WERI-Rb-1 (cell line): ENCODE results near the gene SNAP91.

Experiments used
- DNase-seq: peaks from one replicate; pipeline ENCODE4 v3.0.0-alpha.2; 2020
- H3K27ac ChIP-seq: fragments of 250-450 bp; sonication (Bioruptor Pico); 2 replicates; pipeline ENCODE4 v1.5.1; 2020; ENCODE audit warnings: mild to moderate bottlenecking, moderate library complexity
- H3K27me3 ChIP-seq: fragments of 250-450 bp; sonication (Bioruptor Pico); 2 replicates; pipeline ENCODE4 v1.5.1; 2021; ENCODE audit warnings: mild to moderate bottlenecking, low read depth, moderate library complexity; ENCODE audit not compliant: insufficient read depth, severe bottlenecking
- H3K36me3 ChIP-seq: fragments of 250-450 bp; sonication (Bioruptor Pico); 2 replicates; pipeline ENCODE4 v1.5.1; 2020; ENCODE audit warnings: mild to moderate bottlenecking, moderate library complexity
- H3K4me3 ChIP-seq: 2 replicates; pipeline ENCODE4 v1.5.1; 2011; ENCODE audit warnings: low read depth, mild to moderate bottlenecking, control low read depth, low read length
- H3K9me3 ChIP-seq: fragments of 250-450 bp; sonication (Bioruptor Pico); 2 replicates; pipeline ENCODE4 v1.5.1; 2021; ENCODE audit warnings: mild to moderate bottlenecking, moderate library complexity; ENCODE audit not compliant: severe bottlenecking
- TF ChIP-seq, protein P1 (sequence below): IDR thresholded peaks from 2 replicates; pipeline ENCODE4 v1.5.1; 2011; ENCODE audit warnings: low read depth, mild to moderate bottlenecking, control low read depth, inconsistent platforms, low read length

Gene SNAP91

DNA sequence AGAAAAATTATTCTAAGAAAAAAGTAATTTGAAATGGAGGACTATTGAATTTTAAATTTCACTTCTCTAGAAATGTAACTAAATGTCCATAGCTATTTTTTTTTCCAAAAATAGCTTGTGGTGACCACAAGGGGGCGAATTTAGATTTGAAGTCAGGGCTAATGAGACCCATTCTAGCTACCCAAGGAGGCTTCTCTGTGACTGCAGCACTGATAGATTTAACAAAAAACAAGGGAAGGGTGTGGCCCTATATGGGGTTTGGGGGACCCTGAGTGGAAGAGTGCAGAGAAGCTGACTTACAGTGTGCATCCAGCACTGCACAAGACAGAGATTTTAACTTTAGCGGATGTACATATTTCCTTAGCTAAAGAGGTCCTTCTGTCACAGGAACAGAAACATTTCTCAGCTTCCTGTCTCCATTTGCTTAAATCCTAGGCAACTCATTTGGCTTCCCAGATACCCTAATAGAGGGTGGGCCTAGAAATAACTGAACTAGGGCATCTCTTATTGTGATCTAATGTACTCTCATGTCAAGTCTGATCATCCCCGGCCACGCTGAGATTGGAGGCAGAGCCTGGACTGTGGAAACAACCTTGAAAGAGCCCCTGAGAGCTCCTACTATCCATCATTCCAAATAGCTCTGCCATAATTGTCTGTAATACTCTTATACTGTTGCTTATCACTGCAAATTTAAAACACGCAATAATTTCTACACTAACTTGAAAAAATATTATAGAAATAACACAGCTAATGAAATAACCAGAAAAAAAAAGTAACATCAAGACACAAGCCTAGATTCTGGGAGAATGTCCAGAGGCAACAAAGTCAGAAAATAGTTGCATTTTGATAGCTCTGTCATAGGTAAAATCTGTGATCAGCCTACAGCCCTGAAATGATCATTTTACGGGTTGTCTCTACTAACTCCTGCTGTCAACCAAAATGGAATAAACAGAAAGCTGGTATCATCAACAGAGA is 93.6 kb downstream of the SNAP91 start:
- DNase-seq, result no peak
- TF ChIP-seq, protein P1, sequence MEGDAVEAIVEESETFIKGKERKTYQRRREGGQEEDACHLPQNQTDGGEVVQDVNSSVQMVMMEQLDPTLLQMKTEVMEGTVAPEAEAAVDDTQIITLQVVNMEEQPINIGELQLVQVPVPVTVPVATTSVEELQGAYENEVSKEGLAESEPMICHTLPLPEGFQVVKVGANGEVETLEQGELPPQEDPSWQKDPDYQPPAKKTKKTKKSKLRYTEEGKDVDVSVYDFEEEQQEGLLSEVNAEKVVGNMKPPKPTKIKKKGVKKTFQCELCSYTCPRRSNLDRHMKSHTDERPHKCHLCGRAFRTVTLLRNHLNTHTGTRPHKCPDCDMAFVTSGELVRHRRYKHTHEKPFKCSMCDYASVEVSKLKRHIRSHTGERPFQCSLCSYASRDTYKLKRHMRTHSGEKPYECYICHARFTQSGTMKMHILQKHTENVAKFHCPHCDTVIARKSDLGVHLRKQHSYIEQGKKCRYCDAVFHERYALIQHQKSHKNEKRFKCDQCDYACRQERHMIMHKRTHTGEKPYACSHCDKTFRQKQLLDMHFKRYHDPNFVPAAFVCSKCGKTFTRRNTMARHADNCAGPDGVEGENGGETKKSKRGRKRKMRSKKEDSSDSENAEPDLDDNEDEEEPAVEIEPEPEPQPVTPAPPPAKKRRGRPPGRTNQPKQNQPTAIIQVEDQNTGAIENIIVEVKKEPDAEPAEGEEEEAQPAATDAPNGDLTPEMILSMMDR, result peak; percentile 41
- Histone ChIP-seq H3K4me3 (no peak overlapping the region), H3K36me3 (no peaks in the 10 kb centered on the region), H3K27ac (no peak overlapping the region), H3K9me3 (no peaks in the 10 kb centered on the region), H3K27me3 (no peaks in the 10 kb centered on the region)

DNA sequence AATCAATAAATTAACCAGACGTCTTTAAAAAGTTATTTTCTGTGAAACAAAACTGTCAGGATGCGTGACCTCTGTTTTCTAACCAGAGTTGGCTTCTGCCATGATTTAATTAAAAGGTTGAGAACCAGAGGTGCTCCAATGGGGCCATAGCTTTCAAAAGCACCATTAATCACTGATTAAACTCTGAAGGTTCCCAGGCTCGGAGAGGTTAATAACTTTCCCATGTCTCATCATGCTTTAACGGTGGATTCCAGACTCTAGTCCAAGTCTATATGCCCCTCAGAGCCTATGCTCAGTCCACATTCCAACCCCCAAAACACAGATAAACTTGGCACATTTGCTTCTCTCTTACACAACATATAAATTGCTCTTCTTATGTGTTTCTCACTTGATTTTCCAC is 95.5 kb downstream of the SNAP91 start:
- TF ChIP-seq, protein P1, result no peak
- Histone ChIP-seq H3K27ac (no peak overlapping the region), H3K27me3 (no peaks in the 10 kb centered on the region), H3K4me3 (no peak overlapping the region), H3K36me3 (no peaks in the 10 kb centered on the region), H3K9me3 (no peaks in the 10 kb centered on the region)
- DNase-seq, result no peak

DNA sequence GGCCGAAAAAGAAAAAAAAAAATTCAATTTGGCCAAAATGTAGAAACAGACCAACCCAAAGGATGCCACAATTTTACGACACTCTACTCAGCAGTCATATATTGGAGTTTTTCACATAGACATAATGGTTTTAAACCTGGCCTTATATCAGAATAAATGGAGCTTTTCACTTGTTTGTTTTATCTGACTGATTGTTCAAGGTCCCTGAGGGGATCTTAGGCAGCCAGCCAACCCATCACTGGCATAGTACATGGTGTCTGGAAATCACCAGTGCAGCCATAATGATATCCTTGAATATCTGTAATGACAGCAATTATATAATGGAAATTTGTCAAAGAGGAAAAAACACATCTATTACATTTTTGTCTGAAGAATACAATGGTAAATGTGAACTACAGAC is 99.7 kb downstream of the SNAP91 start:
- DNase-seq, result no peak
- Histone ChIP-seq H3K27ac (no peak overlapping the region), H3K36me3 (no peaks in the 10 kb centered on the region), H3K9me3 (no peaks in the 10 kb centered on the region), H3K27me3 (no peaks in the 10 kb centered on the region), H3K4me3 (no peak overlapping the region)
- TF ChIP-seq, protein P1, result no peak

DNA sequence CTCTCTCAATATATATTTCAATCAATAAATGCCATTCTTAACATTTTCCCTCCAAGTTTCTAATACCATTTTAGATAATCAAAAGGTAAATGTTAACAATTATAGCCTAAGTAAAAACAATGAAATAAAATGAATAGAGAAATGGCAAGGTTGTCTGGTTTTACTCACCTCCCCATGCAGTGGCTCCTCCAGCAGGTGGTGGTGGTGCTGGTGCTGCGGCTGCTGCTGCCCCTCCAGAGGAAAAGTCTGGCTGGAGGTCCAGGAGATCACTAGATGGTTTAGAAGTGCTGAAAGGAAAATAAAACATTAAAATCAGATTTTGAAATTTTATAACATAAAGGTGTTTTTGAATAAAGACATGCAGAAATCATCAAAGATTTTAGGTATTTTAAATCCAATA is 103.4 kb downstream of the SNAP91 start:
- H3K9me3 ChIP-seq, result no peaks in the 10 kb centered on the region
- no peak overlapping the region for H3K27ac ChIP-seq
- no peaks in the 10 kb centered on the region for H3K27me3 ChIP-seq
- H3K4me3 ChIP-seq, result no peak overlapping the region
- no peaks in the 10 kb centered on the region for H3K36me3 ChIP-seq
- TF ChIP-seq, protein P1, result no peak
- DNase-seq, result no peak

DNA sequence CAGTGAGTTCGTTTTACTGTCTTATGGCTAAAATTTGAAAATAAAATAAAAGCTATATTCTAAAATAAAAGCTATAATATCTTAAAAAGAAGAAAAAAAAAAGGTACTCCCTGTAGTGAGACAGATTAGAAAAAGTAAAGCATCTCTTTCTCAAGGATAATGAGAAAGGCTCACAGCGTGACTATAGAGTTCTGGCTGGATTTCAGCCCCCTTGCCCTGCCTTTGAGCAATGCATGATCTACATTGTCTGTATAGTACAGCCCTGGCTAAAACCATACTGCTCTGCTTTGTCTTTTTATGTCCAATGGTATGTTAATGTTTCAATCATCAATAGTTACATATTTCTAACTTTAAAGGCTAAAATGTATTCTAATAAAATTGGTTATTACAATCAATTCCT is 105.3 kb downstream of the SNAP91 start:
- Histone ChIP-seq H3K9me3 (no peaks in the 10 kb centered on the region), H3K27ac (no peak overlapping the region), H3K27me3 (no peaks in the 10 kb centered on the region), H3K36me3 (no peaks in the 10 kb centered on the region), H3K4me3 (no peak overlapping the region)
- no peak for DNase-seq
- TF ChIP-seq, protein P1, result no peak
